Measurements from ENCODE around the gene SLC7A9.
A peak's percentile ranks its signal among the peaks of the same experiment; 100 is the strongest.
"Not testable (repeated sequence)": the region's sequence is repeated elsewhere in the genome, so short reads cannot be mapped to it uniquely, and the experiment has no call there.

Gene SLC7A9

DNA sequence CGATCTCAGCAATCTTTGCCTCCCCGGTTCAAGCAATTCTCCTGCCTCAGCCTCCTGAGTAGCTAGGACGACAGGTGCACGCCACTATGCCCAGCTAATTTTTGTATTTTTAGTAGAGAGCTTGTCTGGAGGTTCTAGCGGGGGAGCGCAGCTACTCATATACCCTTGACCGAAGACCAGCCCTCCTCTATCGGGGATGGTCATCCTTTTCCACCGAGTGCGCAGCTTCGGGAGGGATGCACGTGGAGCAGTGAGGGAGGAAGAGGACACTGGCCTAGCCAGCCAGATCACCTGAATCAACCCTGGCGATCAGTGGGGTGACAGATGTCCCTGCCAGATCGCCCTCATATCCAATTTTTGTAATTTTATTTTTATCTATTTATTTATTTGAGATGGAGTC lies 6.8 kb downstream of the SLC7A9 start:
- no peak for DNase-seq

- no peak for DNase-seq
Measured at GRCh38 chr19:32862173-32862572, 7.4 kb downstream of the SLC7A9 start.

DNA sequence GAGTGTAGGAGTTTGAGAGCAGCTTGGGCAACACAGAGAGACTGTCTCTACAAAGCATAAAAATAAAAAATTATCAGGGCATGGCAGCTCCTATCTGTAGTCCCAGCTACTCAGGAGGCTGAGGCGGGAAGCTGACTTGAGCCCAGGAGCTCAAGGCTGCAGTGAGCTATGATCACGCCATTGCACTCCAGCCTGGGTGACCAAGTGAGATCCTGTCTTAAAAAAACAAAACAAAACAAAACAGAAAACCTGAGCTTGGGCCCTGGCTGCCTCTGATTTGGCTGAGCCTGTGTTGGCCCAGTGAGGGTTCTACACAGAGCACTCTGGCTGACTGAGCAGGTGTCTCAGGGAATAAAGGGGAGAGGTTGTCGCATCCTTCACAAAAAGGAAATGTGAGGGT lies 8.0 kb downstream of the SLC7A9 start:
- no peak for DNase-seq

- DNase-seq = no peak
Measured at GRCh38 chr19:32859591-32859990, 10.0 kb downstream of the SLC7A9 start.

- DNase-seq = no peak
Measured at GRCh38 chr19:32858559-32858958, 11.0 kb downstream of the SLC7A9 start.

DNA sequence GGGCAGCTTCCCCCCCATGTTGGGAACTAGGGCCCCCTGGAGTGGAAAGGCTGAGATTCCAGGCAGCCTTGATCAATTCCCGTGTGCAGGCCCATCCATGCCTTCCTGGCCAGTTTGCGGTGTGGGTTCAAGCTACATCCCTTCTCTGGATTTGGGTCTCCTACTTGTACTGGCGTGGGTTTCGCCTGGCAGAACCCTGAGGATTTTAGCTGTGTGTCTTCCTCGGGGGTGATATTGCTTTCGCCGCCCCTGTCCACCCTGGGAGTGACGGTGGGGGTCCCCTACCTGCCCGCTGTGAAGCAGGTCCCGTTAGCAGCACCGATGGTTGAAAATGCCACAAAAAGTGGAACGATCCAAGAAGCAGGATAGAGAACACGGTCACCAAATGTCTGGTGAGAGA lies 11.4 kb downstream of the SLC7A9 start:
- DNase-seq = no peak

DNA sequence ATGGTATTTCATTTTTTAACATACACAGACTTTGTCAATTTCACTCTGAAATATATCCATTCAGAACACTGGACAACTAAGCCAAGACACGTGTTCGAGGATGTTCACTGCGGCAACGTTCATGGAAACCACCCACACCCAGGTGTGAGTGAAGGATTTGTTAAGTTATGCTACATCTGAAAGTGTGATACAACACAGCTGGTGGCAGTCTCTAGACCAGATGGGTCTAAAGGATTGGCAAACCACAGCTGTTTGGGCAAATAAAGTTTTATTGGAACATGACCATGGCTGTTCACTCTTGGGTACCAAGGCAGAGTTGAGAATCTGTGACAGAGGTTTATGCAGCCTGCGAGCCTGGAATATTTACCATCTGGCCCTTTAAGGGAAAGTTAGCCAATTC lies 12.0 kb downstream of the SLC7A9 start:
- DNase-seq = no peak

GRCh38 chr19:32856818-32857217 lies 12.7 kb downstream of the SLC7A9 start:
- DNase-seq = not testable (repeated sequence)

DNA sequence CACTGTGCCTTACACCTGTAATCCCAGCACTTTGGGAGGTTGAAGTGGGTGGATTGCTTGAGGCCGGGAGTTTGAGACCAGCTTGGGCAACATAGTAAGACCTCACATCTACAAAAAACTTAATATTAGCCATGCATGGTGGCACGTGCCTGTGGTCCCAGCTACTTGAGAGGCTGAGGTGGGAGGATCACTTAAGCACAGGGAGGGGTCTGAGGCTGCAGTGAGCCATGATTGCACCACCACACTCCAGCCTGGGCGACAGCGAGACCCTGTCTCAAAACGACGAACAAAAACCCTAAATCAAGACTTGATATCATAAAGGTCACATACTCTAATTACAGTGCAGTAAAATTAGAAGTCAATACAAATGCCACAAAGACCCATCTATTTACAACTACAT lies 17.4 kb downstream of the SLC7A9 start:
- DNase-seq = no peak

DNA sequence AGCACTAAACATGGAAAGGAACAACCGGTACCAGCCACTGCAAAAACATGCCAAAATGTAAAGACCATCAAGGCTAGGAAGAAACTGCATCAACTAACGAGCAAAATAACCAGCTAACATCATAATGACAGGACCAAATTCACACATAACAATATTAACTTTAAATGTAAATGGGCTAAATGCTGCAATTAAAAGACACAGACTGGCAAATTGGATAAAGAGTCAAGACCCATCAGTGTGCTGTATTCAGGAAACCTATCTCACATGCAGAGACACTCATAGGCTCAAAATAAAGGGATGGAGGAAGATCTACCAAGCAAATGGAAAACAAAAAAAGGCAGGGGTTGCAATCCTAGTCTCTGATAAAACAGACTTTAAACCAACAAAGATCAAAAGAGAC lies 21.5 kb downstream of the SLC7A9 start:
- not testable (repeated sequence) for DNase-seq

- no peak for DNase-seq
Measured at GRCh38 chr19:32843716-32844245, 25.8 kb downstream of the SLC7A9 start.

DNA sequence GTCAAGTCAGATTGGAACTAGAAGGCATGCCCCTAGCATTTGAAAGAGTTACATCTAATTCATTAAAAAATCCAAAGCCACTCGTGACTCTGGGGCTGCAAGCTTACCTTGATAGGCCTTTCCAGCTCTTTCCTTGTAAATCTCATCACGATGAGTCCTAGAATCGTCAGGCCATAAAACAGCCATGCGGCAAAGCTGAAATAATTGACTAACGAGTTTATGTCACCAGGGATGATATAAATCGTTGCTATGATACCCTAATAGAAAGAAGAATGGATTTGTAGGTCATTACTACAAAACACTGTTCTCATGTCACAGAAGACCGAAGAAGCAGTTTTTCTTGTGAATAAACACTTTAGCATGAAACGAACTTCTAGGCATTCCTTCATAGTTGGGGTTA lies 27.5 kb downstream of the SLC7A9 start:
- no peak for DNase-seq

DNA sequence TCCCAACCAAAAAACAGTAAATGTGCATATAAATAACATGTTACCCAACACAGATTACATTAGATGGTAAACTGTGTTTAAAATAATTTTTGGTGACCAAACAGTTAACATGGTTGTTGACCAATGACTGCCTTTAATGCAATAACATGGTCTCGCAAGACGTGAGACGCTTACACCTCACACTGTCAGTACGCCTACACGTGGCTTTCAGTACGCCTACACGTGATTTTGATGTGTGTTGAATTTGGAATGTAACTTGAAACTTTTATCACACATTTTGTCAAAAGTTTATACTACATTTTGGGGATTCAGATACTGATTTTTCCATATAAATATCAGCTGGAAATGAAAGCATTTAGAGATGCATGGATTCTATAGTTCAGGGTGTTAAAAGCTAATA lies 32.0 kb downstream of the SLC7A9 start:
- no peak for DNase-seq

- not testable (repeated sequence) for DNase-seq
Measured at GRCh38 chr19:32833388-32833787, 36.2 kb downstream of the SLC7A9 start.

DNA sequence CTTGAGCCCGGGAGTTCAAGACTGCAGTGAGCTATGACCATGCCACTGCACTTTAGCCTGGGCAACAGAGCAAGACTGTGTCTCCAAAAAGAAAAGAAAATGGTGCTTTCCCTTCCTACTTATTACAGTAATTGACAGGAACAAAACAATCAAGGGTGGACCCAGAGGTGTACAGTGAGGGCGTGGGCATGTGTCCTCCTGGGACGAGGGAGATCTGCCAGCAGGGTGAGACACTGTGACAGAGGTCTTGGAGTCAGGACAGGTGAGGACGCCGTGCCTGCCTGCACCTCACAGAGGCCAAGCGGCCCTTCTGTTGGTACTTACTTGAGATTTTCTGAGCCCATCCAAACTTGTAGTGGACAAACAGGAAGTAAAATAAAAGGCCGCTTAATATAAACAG lies 36.7 kb downstream of the SLC7A9 start:
- DNase-seq = not testable (repeated sequence)

- DNase-seq = not testable (repeated sequence)
Measured at GRCh38 chr19:32832094-32832493, 37.5 kb downstream of the SLC7A9 start.

- DNase-seq = no peak
Measured at GRCh38 chr19:32831611-32832010, 38.0 kb downstream of the SLC7A9 start.

DNA sequence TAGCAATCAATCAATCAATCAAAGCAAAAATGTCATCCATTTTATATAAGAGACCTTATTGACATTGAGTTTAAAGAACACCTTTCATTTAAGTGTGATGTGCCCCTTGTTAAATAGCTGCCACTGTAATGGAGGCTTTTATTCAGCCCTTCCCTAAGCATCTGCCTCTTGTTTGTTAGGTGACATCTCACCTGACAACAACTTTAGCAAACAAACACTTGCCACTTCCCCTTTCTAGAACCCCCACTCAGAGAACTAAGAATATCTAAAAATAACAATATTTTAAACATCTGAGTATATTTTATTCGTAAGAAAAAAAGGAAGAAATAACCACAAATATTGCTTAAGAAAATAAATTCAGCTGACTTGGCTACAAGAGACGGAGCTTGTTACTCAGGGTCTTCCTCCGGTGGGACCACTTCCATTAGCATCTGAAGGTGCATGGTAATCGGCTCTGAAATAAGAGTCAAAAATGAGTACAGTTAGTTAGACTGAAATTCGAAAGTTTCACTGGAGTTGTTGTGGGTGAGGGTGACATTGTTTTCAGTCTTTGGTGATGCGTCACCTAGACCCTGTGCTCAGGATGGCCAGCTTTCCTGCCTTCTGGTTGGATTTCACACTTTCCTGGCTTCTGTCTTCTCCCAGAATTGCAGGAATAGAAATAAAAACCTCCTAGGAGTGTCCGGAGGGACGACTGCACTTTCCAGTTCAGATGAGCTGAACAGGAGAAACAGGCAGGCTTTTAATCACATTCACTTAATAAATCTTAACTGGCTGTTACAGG lies 39.1 kb downstream of the SLC7A9 start:
- no peak for DNase-seq

- DNase-seq = no peak
Measured at GRCh38 chr19:32829345-32829896, 40.1 kb downstream of the SLC7A9 start.

GRCh38 chr19:32828643-32829344 lies 40.8 kb downstream of the SLC7A9 start:
- peak; percentile 19 for DNase-seq

DNA sequence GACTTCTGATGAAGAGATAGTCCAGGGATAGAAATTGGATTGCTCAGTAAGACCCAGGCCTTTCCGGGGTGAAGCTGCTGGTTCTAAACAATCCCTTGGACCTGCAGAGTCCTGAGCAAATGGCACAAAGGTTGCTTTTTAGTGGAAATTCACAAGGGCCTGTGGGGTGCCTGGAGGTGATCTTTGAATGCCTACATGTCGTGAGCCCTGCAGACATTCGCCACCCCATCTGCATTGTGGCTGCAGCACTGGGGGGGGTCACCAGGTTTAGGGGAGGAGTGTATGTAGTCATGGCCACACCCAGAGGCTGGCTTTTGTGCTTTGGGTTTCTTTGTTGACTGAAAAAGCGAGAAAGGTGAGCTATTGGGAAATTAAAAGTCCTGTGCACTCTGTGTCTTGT lies 41.4 kb downstream of the SLC7A9 start:
- DNase-seq = no peak

DNA sequence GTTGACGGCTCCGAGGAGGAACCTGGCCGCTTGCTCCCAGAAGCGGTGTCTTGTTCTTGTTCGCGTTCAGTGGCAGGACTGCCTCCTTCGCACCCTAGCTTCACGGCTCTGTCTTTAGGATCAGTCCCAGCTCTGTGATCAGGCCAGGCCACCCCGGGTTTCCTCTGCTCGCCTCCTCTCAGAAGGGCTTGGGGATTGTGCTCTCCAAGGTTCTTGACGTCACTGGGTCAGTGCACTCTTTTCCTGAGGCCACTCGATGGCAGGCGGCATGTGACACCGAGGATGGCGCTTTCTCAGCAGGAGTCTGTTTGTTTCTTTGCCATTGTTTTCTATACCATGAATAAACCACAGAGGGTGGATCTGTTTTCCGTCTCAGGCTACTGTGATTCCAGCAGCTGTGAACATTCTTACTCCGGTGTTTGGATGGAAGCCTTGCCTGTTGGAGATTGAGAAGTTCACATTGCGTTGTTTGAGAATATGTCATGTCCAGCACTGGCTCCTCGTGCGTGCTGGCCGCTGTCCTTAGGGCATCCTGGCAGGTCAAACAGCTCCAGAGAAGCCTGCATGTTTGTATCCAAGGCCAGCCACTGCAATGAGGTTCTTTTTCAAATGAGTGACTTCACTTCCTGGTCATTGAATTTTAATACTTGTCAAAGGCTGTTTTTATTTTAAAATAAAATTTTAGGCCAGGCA lies 44.5 kb downstream of the SLC7A9 start:
- DNase-seq = no peak

GRCh38 chr19:32824191-32824751 lies 45.3 kb downstream of the SLC7A9 start:
- no peak for DNase-seq
